ENCODE results near the gene OGT. TPM values are rescaled to one million over a fixed set of nuclear protein-coding genes. Genes with fewer than 3 reads are reported as not detected.
"Not testable (repeated sequence)": the region's sequence is repeated elsewhere in the genome, so short reads cannot be mapped to it uniquely, and the experiment has no call there.

The OGT gene
- total RNA-seq, 1 donor from 2014 or later: 138 TPM

DNA sequence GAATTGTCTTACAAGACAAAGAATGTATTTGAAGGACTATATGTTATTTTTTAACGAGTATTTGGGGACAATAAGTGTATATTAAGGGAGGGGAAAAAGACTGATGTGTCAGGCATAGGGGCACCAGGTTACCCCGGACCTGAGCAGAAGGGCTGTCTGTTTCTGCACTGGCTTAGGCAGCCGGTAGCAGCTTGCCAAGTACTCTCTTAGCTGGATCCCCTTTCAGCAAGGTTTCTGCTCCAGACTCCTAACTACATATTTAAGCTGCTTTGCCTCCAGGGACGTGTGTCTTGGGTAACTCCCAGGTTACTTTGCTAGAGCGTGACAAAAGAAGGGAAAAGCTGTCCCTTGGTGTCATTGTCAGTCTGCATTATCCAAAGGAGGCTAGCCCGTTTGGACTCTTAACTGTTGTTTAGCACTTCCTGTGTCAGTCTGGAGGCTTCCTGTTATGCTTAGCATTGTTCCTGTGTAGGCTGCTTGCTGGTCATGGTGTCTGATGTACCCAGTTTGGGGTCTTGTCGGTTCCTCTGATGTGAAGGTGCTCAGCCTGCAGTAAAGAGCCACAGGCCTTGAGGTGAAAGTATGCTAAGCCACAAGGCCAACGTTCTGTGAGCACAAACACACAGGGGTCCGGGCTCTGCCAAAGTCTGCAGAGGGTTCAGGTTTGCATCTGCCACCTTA, 73.8 kb downstream of the OGT start:
- Mint-ChIP-seq H3K4me3 (ENCODE audit: unreplicated experiment) (no peak overlapping the region), H3K9me3 (ENCODE audit: low read depth) (peaks cover 33% of the 10 kb centered on the region), H3K36me3 (ENCODE audit: low read depth) (peaks cover 59% of the 10 kb centered on the region), H3K27ac (ENCODE audit: unreplicated experiment) (no peak overlapping the region), H3K4me1 (ENCODE audit: low read depth) (peaks cover 4% of the 10 kb centered on the region), H3K27me3 (ENCODE audit: low read depth) (no peaks in the 10 kb centered on the region)
- DNase-seq (ENCODE audit: low spot score): no peak
- TF ChIP-seq, protein P1, sequence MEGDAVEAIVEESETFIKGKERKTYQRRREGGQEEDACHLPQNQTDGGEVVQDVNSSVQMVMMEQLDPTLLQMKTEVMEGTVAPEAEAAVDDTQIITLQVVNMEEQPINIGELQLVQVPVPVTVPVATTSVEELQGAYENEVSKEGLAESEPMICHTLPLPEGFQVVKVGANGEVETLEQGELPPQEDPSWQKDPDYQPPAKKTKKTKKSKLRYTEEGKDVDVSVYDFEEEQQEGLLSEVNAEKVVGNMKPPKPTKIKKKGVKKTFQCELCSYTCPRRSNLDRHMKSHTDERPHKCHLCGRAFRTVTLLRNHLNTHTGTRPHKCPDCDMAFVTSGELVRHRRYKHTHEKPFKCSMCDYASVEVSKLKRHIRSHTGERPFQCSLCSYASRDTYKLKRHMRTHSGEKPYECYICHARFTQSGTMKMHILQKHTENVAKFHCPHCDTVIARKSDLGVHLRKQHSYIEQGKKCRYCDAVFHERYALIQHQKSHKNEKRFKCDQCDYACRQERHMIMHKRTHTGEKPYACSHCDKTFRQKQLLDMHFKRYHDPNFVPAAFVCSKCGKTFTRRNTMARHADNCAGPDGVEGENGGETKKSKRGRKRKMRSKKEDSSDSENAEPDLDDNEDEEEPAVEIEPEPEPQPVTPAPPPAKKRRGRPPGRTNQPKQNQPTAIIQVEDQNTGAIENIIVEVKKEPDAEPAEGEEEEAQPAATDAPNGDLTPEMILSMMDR (IDR thresholded peaks at IDR 0.05): no peak

- H3K9me3 Mint-ChIP-seq (ENCODE audit: low read depth): peaks cover 31% of the 10 kb centered on the region
Measured at GRCh38 chrX:71607488-71607887, 74.6 kb downstream of the OGT start.

GRCh38 chrX:71609095-71609750, 76.3 kb downstream of the OGT start:
- H3K27ac Mint-ChIP-seq (ENCODE audit: unreplicated experiment): no peak overlapping the region
- TF ChIP-seq, protein P1 (IDR thresholded peaks at IDR 0.05): no peak
- no peaks in the 10 kb centered on the region for H3K27me3 Mint-ChIP-seq (ENCODE audit: low read depth)
- DNase-seq (ENCODE audit: low spot score): no peak
- H3K4me1 Mint-ChIP-seq (ENCODE audit: low read depth): no peaks in the 10 kb centered on the region
- peaks cover 48% of the 10 kb centered on the region for H3K36me3 Mint-ChIP-seq (ENCODE audit: low read depth)
- H3K9me3 Mint-ChIP-seq (ENCODE audit: low read depth): peaks cover 18% of the 10 kb centered on the region
- H3K4me3 Mint-ChIP-seq (ENCODE audit: unreplicated experiment): no peak overlapping the region

More at GRCh38 chrX:71607488-71607887, 74.6 kb downstream of the OGT start:
- no peak overlapping the region for H3K27ac Mint-ChIP-seq (ENCODE audit: unreplicated experiment)
- H3K27me3 Mint-ChIP-seq (ENCODE audit: low read depth): no peaks in the 10 kb centered on the region
- H3K36me3 Mint-ChIP-seq (ENCODE audit: low read depth): peaks cover 54% of the 10 kb centered on the region
- DNase-seq (ENCODE audit: low spot score): no peak
- H3K4me1 Mint-ChIP-seq (ENCODE audit: low read depth): peaks cover 4% of the 10 kb centered on the region
- no peak overlapping the region for H3K4me3 Mint-ChIP-seq (ENCODE audit: unreplicated experiment)
- TF ChIP-seq, protein P1 (IDR thresholded peaks at IDR 0.05): no peak

GRCh38 chrX:71611736-71612135, 78.8 kb downstream of the OGT start:
- not testable (repeated sequence) for H3K27ac Mint-ChIP-seq (ENCODE audit: unreplicated experiment)
- peaks cover 46% of the 10 kb centered on the region for H3K36me3 Mint-ChIP-seq (ENCODE audit: low read depth)

GRCh38 chrX:71612256-71612655, 79.4 kb downstream of the OGT start:
- Mint-ChIP-seq H3K9me3 (ENCODE audit: low read depth) (peaks cover 13% of the 10 kb centered on the region), H3K36me3 (ENCODE audit: low read depth) (peaks cover 46% of the 10 kb centered on the region), H3K4me1 (ENCODE audit: low read depth) (no peaks in the 10 kb centered on the region), H3K27me3 (ENCODE audit: low read depth) (no peaks in the 10 kb centered on the region), H3K4me3 (ENCODE audit: unreplicated experiment) (no peak overlapping the region), H3K27ac (ENCODE audit: unreplicated experiment) (no peak overlapping the region)
- no peak for DNase-seq (ENCODE audit: low spot score)
- TF ChIP-seq, protein P1 (IDR thresholded peaks at IDR 0.05): no peak

More at GRCh38 chrX:71611736-71612135, 78.8 kb downstream of the OGT start:
- not testable (repeated sequence) for H3K27me3 Mint-ChIP-seq (ENCODE audit: low read depth); H3K4me3 Mint-ChIP-seq (ENCODE audit: unreplicated experiment); DNase-seq (ENCODE audit: low spot score); H3K4me1 Mint-ChIP-seq (ENCODE audit: low read depth)
- H3K9me3 Mint-ChIP-seq (ENCODE audit: low read depth): peaks cover 13% of the 10 kb centered on the region

Data from chondrocyte (in vitro differentiated cells).